Panc1 (cell line): ENCODE data around the gene SPDEF. TPM values are rescaled to one million over a fixed set of nuclear protein-coding genes. Genes with fewer than 3 reads are reported as not detected.

Experiments used
- ATAC-seq: fragments of 200-7000 bp; cut with Tn5 transposase; 2 replicates; pipeline ENCODE4 v1.9.1; 2020; ENCODE audit warnings: mild to moderate bottlenecking, moderate library complexity
- BruUV-seq: library from RNA; stranded (reverse); fragments of 400-500 nt; replicated peaks from 2 replicates; lab custom pipeline; 2021; lab: Mats Ljungman, UMichigan
- CTCF ChIA-PET: fragments of 300-600 bp; sonication (Branson Sonifier 250); formaldehyde crosslinking; loops from one replicate; lab custom pipeline; 2022; ENCODE audit warnings: antibody characterized with exemption; lab: Charles Lee
- POLR2A ChIA-PET: fragments of 300-600 bp; sonication (Branson Sonifier 250); formaldehyde crosslinking; loops from one replicate; lab custom pipeline; 2022; ENCODE audit warnings: antibody characterized with exemption; lab: Charles Lee
- DNase-seq: peaks from one replicate; pipeline ENCODE4 v3.0.0-alpha.2; 2010; ENCODE audit warnings: low read depth, low spot score
- H3K27ac ChIP-seq: 2 replicates; pipeline ENCODE4 v1.5.1; 2011; ENCODE audit warnings: mild to moderate bottlenecking, low read length, inconsistent platforms
- H3K27me3 ChIP-seq: fragments of 200-500 bp; sonication (Bioruptor generic); 2 replicates; pipeline ENCODE4 v1.6.0; 2014; ENCODE audit warnings: low read length, inconsistent platforms; ENCODE audit not compliant: control insufficient read depth, insufficient read depth
- H3K36me3 ChIP-seq: fragments of 200-500 bp; sonication (Bioruptor generic); 2 replicates; pipeline ENCODE4 v1.5.1; 2014; ENCODE audit warnings: inconsistent platforms, mild to moderate bottlenecking, low read length, moderate library complexity; ENCODE audit not compliant: control insufficient read depth, insufficient read depth
- H3K4me1 ChIP-seq: 2 replicates; pipeline ENCODE4 v1.5.1; 2011; ENCODE audit warnings: inconsistent platforms, mild to moderate bottlenecking, low read length, moderate library complexity; ENCODE audit not compliant: control insufficient read depth, insufficient read depth
- H3K4me3 ChIP-seq, 2 experiments: 2 replicates each; pipeline ENCODE4 v1.5.1; 2011 to 2012; ENCODE audit warnings: low read depth in 2 of 2, low read length in 2 of 2, mild to moderate bottlenecking in 2 of 2, inconsistent platforms in 1 of 2, moderate library complexity in 1 of 2
- H3K9me3 ChIP-seq: fragments of 200-500 bp; sonication (Bioruptor generic); 2 replicates; pipeline ENCODE4 v1.5.1; 2014; ENCODE audit warnings: low read depth, mild to moderate bottlenecking, inconsistent platforms, low read length, moderate library complexity; ENCODE audit not compliant: control insufficient read depth, insufficient read depth
- CTCF ChIP-seq: fragments of 450-650 bp; IDR thresholded peaks from 2 replicates; pipeline ENCODE4 v1.5.1; 2017; ENCODE audit warnings: mild to moderate bottlenecking
- POLR2AphosphoS5 ChIP-seq: IDR thresholded peaks from 2 replicates; pipeline ENCODE4 v1.6.1; 2012; ENCODE audit warnings: mild to moderate bottlenecking, low read depth, low read length, moderate library complexity
- REST ChIP-seq, 2 experiments: IDR thresholded peaks; 2 replicates each; pipeline ENCODE4 v1.6.1; 2011 to 2012; ENCODE audit warnings: low read depth in 2 of 2, control low read depth in 1 of 2, low read length in 1 of 2, mild to moderate bottlenecking in 1 of 2, moderate library complexity in 1 of 2; ENCODE audit not compliant: insufficient read depth in 1 of 2
- SIN3A ChIP-seq: IDR thresholded peaks from 2 replicates; pipeline ENCODE4 v1.6.1; 2012; ENCODE audit warnings: low read depth, mild to moderate bottlenecking, low read length, moderate library complexity, borderline replicate concordance; ENCODE audit not compliant: insufficient read depth
- TCF7L2 ChIP-seq: IDR thresholded peaks from 2 replicates; pipeline ENCODE4 v1.6.1; 2011; ENCODE audit warnings: mild to moderate bottlenecking, low read depth, low read length, inconsistent platforms
- in situ Hi-C: cut with HindIII; loops from 2 replicates; pipeline ENCODE4 v1.10.0; 2016; ENCODE audit warnings: low sequenced_read_pairs, low pct_unique_long_range_greater_than_20kb
- intact Hi-C: fragments of 100-400 bp; cut with micrococcal nuclease; formaldehyde crosslinking; loops from one replicate; pipeline ENCODE4 v1.10.0; 2022; ENCODE audit not compliant: unreplicated experiment
- total RNA-seq: library from RNA; stranded (reverse); gene quantifications from one replicate; pipeline ENCODE4 v1.2.1, GENCODE V29; 2021; ENCODE audit not compliant: unreplicated experiment

Gene SPDEF
- total RNA-seq, 1 experiment from 2014 or later = 1.6 TPM

GRCh38 chr6:34510299-34510698, 45.8 kb downstream of the SPDEF start:
- intact Hi-C loops = no loop called here
- no peak for TF ChIP-seq REST (IDR thresholded peaks at IDR 0.05; ENCODE audit: insufficient read depth in 1 of 2, low read depth in 2 of 2, low read length in 1 of 2)
- ATAC-seq (no peak), DNase-seq (no peak)
- H3K36me3 ChIP-seq = no peaks in the 10 kb centered on the region
- POLR2A ChIA-PET = no interaction called here
- in situ Hi-C loops = no loop called here
- H3K9me3 ChIP-seq = no peaks in the 10 kb centered on the region
- no peaks in the 10 kb centered on the region for H3K4me1 ChIP-seq
- no TSS peak for BruUV-seq
- no peak overlapping the region for H3K4me3 ChIP-seq
- H3K27me3 ChIP-seq = no peaks in the 10 kb centered on the region
- CTCF ChIA-PET = no interaction called here
- no peak overlapping the region for H3K27ac ChIP-seq

- Histone ChIP-seq H3K36me3 (no peaks in the 10 kb centered on the region), H3K27me3 (no peaks in the 10 kb centered on the region), H3K9me3 (no peaks in the 10 kb centered on the region), H3K27ac (no peak overlapping the region), H3K4me3 (no peak overlapping the region), H3K4me1 (no peaks in the 10 kb centered on the region)
- in situ Hi-C loops = no loop called here
- CTCF ChIA-PET = no interaction called here
- intact Hi-C loops = no loop called here
- no TSS peak for BruUV-seq
- TF ChIP-seq TCF7L2 (no peak), REST (IDR thresholded peaks at IDR 0.05; ENCODE audit: insufficient read depth in 1 of 2, low read depth in 2 of 2, low read length in 1 of 2) (no peak), CTCF (no peak), POLR2AphosphoS5 (no peak), SIN3A (no peak)
- ATAC-seq = no peak
- DNase-seq = no peak
- POLR2A ChIA-PET = no interaction called here
These were observed 46.3 kb downstream of the SPDEF start for GRCh38 chr6:34509782-34510181.
